Activated naive CD4-positive, alpha-beta T cell treated with Interleukin-2 at 50 U/mL for 16 hours (primary cell): ENCODE results near the gene HCFC1.

Experiments used
- DNase-seq: peaks from one replicate; pipeline ENCODE4 v3.0.0-alpha.2; 2020

Gene HCFC1

DNA sequence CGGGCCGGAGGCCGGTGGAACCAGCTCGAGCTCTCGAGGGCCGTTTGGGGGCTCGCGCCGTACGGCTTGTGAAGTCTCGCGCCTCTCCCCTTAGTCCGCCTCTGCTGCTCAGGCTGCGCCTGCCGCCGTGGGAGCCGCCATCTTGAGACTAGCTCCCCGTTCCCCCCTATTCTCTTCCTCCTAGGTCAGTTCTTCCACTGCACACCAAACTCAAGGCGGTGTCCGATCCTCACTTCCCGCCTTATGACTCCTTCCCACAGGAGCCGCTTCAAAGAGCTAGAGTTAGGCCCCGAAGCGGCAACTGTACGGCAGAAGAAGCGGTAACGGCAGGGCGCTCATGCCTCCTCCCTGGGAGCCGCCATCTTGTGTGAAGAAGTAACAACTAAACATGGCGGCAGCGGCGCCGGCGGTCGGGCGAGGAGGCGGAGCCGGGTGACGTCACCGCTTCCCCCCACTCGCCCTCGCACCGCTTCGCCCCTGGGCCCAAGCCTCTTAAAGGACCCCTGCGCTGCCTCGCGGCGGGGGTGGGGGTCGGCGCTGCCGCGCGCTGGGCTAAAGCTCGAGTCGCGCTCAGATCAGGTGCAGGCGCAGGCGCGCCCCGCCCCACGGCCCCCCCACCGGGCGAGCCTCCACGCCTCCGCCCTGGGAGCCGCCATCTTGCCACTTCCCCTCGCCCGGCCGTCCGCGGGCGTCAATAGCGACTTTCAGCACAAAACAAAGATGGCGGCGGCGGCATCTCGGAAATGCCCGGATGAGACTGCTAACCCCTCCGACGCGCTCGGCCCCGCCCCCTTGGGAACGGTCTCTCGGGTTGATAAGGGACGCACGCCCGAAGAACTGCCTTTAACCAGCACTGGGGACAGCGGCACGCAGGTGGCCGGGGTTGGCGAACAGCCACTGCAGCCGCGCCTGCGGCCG is at the start of gene HCFC1:
Gene HCFC1 (minus strand): TSS at position 369 of the 918 bp plus-strand sequence. CDS start 978 bp downstream, outside the sequence.
- DNase-seq, result peak; percentile 90

DNA sequence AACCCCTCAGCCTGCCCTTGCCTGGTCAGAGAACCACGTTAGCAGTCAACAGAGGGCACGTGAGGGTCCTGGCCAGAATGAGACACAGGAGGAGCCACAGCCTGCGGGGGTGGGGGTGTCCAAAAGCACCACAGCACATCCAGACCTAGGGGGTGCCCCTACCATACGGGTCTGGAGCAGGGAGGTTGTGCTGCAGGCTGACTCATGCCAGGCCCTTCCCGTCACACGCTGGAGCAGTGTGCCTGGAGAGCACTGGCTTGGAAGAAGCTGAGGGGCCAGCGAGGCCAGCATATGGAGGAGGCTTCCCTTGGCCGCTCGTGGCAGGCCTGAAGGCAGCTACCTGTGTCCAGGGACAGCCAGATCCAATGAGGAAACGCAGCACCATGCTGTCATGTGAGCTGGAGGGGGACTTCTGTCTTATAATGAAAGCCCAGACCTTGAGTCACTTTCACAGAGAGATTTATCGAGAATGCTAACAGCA is 49.6 kb upstream of the HCFC1 start:
- DNase-seq, result peak; percentile 21

DNA sequence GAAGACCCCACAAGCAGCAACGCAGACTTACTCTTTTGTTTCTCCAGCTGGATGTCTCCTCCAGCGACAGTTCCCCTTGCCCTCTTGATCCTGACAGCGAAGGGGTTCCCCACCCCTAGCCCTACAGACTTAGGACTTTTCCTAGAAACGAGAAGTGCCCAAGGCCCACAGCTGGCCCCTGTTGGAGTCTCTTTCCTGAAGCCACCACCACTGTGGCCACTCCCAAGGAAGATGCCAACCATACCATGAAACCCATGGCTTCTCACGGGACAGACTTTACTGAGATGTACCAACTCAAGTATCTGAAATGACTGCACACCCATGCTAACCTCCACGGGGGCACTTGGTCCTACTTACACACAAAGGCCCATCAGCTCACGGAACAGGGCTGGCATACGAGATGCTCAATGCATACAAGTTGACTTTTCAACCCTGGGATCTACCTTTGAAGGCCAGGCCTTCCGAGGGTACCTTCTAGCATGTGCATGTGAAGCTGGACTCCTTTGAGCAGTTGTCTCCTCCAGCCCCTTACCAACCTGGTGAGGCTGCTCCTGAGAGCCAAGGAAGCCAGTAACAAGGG is 49.0 kb upstream of the HCFC1 start:
- no peak for DNase-seq

DNA sequence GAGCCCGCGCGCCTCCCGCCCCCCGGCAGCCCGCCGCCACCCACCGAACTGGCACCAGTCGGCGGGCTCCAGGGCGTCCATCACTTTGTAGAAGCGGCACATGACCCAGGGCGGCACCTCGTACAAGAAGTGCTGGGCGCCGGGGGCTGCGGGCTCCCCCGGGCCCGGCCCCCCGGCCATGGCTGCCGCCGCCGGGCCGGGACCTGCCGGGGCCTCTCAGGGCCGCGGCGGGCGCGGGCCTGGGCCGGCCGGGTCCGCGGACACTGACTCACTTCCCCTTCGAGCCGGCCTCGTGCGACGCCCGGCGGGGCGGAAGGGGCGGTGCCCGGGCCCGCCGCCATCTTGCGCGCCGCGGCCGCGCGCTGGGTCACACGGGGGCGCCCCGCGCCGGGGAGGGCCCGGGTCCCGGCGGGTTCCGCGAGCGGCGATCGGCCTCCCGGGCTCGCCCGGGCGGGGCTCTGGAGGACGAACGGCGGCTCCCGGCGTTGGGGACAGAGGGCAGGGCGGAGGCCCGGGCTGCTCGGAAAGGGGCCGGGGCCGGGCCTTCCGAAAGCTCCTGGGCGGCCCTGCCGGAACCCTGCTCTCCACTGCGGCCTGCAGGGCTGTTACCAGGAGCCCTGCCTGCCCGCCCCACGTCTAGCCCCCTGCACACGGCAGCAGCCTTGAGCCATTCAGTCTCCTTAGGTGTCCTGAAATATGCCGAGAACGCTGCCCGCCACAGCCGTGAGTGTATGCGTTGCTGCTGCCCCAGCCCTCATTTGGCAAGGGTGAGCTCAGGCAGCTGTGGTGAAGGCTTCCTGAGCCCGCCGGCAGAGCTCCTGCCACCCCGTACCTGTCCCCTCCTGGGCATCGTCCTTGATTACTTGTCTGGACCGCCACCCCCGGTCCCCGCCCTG is 48.3 kb upstream of the HCFC1 start, which contains the start of gene IRAK1:
Gene IRAK1 (minus strand): TSS at position 270 of the 896 bp plus-strand sequence. CDS start 90 bp downstream, at position 180.
- DNase-seq, result peak; percentile 59

DNA sequence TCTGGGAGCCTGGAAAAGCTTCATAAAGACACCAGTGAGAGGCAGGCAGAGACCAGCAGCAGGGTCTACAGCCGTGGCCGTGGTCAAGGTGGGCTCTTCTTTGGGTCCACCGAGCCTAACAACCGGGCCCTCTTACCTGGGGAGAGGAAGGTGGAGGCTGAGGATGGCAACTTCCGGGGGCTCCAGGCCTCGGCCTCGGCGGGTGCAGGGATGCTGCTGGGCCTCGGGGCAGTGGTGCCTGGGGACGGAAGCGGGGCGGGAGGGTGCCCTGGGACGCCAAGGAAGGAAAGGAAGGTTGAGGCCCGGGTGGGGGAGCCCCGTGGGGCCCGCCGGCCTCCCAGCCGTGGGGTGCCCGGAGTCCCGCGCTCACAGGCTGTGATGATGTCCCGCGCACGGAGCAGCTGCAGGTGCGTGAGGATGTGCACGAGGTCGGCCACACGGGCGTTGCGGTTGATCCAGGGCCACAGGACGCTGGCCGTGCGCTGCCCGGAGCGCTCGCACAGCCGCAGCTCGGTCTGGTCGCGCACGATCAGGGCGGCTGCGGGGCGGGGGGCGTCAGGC is 47.5 kb upstream of the HCFC1 start:
- peak; percentile 17 for DNase-seq

DNA sequence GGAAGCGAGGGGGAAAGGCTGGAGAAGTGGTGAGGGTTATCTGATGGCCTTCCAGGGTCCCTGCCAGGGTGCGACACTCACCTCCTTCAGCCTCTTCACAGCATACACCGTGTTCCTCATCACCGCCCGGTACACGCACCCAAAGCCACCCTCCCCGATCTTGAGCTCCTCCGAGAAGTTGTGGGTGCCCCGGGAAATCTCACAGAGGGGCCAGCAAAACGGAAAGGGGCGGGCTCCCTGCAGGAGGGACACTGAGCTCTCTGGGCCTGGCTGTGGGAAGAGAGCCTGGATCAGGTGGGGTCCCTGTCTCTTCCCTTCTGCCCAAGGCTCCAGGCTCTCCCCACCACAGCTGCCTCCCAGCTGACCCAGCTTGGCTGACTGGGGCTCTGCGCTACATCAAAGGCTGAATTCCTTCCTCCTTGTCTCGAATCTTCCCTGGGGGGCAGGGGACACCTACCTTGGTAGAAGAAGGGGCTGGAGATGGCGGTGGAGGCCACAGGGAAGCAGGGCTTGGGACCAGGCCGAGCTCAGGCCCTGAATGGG is 47.0 kb upstream of the HCFC1 start:
- DNase-seq, result peak; percentile 15

DNA sequence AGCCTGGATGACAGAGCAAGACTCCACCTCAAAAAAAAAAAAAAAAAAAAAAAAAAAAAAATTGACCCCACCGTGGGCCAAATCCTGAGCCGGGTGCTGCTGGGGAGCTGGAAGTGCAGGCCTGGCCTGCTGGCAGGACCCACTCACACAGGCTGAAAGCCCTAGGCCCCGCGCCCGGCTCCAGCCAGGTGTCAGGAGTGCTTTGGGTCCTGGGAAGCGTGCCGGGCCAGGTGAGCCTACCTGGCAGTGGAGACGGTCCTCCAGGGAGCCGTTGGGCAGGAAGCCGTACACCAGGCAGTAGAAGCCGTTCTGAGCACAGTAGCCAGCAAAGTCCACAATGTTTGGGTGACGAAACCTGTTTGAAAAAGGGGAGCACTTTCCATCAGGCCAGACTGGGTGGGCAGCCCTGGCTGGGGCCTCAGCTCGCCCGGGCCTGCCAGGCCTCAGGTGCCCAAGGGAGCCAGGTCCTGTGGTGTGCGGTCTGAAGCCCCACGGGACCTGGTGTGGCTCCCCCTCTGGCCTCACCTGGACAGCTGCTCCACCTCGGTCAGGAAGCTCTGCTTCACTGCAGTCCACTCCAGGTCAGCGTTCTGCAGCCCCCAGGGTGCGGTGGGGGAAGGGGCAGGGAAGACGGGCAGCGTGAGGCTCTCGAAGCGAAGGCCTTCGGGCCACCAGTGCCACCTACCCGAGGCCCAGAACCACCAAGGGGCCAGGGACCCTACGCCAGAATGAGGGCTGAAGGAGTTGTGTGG is 46.3 kb upstream of the HCFC1 start:
- DNase-seq, result no peak

DNA sequence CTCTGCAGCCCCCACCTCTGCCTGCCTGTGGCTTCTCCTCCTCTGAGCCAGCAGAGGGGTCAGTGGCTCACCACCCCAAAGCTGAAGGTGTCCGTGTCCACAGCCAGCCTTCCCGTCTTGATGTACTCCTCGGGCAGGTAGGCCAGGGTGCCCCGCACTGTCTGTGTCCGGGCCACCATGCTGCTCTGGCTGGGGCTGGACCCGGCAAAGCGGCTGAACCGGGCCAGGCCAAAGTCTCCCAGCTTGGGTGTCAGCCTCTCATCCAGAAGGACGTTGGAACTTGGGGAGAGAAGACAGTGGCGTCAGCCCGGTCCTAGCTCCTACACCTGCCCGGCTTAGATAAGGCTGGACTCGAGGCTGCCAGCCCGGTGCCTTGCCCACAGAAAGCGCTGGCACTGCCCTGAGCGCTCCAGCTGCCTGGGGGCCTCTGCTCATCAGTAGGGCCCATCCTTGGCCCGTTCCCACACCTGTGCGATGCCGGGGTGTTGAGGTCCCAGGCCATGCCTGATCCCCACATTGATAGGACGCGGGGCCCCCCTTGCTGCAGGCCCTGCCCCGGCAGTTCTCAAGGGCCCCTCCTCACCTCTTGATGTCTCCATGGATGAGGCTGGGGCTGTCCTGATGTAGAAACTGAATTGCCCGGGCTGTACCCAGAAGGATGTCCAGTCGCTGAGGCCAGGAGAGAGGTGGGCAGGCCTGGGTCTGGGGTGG is 44.9 kb upstream of the HCFC1 start:
- DNase-seq, result no peak

DNA sequence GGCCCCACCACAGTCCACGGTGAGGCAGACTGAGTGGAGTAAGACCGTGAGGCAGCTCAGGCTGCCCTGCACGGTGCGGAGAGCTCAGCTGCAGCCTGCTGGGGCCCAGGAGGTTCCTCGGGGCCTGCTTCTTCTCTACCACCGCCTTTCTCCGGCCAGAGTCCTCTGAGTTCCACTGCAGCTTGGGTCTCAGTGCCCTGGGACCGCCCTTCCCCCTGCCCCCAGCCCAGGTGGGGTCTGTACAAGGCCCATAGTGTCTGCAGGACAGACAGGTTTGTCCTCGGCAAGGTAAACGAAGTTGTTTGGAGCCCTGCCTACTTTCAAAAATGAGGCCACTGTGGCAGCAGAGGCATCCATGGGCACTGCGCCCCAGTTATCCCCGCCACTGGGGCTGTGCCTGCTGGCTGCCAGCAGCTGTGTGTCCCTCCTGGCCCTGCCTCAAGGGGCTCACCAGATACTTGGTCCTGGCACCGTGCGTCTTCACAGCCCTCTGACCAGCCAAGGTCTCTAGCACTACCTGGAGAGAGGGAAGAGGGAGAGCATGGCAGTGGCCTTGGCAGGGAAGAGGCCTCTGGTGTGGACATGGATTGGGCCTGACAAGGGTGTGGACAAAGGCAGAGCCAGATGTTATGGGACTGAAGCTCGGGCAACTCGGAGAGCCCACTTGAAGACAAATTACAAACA is 44.1 kb upstream of the HCFC1 start:
- DNase-seq, result no peak

DNA sequence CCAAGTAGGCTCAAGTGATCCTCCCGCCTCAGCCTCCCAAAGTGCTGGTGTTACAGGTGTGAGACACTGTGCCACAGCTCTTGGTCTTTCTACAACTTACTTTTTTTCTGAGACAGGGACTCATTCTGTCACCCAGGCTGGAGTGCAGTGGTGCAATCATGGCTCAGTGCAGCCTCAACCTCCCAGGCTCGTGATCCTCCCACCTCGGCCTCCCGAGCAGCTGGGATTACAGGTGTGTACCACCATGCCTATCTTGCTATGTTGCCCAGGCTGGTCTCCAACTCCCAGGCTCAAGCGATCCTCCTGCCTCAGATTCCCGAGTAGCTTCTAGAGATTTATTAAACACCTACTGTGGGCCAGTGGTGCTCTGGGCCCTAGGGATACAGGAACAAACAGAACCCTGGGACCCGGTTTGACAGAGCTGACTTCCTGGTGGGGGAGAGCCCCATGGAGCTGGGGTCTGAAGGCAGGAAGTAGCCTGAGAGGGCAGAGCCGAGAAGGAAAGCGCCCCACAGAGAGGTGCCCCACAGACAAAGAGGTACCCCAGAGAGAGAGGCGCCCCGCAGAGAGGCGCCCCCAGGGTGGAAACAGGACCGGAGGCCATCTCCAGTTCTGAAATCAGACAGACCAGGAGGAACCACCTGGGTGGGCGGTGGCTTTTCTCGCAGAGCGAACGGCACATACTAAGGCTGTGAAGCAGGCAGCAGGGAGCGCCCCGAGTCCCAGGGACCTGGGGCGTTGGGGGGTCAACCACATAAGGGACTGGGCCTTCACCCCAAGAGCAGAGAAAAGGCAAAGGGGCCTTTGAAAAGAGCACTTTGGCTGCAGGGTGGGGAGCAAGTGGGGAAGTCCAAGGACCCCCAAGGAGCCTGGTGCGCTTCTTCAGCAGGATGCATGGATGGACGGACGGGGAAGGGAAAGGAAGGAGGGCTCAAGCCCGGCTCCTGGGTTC is 43.1 kb upstream of the HCFC1 start:
- DNase-seq, result no peak

DNA sequence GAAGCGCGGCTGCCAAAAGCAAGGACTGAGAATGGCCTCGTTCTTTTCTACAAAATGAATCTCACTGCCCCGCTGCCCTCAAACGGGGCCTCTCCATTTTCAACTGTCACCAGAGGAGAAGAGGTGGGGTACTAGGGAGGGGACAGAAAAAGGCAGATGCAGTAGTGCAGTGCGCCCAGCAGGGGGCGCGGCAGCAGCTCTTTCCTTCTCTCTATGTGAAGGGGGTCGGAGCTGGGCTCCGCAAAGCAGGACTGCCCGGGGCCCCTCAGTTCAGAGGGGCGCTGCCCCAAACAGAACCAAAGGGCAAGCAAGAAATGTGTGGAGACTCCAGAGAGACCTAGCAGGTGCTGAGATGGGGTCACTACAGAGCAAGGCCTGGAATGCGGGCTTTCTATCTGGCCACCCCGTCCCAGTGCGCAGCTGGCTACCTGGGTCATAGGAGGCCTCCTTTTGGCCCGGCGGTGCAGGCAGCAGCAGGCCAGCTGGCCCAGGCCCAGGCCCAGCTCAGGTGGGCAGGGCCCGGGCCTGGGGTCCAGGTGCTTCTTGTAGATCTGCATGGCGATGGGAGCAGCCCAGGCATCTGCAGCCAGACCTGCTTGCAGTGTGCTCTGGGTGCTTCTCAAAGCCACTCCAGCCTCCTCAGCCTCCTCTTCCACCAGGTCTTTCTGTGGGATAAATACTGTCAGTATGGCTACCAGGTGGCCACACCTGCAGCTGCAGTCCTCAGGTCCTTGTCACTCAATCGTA is 42.2 kb upstream of the HCFC1 start:
- DNase-seq, result peak; percentile 49

DNA sequence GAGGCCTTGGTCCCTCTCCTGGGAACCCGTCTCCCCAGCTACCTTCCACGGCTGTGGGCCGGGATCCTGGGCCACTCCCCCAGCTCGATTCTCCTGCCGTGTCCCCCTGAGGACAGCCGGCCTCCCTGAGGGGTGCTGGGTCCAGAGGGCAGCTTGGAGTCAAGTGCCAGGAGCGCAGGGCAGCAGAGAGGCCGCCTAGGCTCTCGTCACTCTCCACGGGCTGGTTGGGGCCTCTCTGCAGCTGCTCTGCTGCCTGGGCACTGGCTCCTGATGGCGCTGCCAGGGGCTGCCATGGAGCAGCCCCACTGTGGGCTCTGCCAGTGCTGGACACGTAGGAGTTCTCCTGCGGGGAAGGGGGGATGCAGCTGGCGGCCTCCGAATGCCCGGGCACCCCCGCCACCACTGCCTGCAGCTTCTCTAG is 41.4 kb upstream of the HCFC1 start:
- DNase-seq, result no peak

DNA sequence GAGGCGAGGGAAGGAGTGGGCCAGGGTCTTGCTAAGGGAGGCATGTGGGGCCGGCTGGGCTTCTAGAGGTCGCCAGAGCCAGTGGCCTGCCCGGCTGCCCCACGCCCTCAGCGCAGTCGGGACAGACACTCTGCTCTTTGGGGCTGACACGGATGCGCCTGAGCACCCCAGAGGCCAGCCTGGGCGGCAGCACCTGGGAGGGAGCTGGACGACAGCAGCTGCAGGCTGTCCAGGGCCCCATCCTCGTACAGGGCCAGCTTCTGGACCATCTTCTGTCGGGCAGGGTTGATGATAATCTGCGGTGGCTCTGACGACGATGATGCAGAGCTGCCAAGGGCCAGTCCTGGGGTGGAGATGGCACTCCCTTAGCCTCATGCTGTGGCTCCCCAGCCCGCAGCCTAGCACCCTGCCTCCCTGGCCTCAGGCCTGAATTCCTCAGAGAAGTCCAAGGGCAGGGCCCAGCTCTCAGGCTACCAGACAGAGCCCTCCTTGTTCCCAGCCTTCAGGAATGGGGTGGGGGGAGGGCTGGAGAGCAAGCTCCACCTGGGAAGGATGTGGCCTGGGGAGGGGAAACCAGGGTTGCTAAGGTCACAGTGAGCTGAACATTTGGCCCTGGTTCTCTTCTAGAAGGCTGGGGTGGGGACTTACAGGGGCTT is 40.8 kb upstream of the HCFC1 start:
- DNase-seq, result no peak

DNA sequence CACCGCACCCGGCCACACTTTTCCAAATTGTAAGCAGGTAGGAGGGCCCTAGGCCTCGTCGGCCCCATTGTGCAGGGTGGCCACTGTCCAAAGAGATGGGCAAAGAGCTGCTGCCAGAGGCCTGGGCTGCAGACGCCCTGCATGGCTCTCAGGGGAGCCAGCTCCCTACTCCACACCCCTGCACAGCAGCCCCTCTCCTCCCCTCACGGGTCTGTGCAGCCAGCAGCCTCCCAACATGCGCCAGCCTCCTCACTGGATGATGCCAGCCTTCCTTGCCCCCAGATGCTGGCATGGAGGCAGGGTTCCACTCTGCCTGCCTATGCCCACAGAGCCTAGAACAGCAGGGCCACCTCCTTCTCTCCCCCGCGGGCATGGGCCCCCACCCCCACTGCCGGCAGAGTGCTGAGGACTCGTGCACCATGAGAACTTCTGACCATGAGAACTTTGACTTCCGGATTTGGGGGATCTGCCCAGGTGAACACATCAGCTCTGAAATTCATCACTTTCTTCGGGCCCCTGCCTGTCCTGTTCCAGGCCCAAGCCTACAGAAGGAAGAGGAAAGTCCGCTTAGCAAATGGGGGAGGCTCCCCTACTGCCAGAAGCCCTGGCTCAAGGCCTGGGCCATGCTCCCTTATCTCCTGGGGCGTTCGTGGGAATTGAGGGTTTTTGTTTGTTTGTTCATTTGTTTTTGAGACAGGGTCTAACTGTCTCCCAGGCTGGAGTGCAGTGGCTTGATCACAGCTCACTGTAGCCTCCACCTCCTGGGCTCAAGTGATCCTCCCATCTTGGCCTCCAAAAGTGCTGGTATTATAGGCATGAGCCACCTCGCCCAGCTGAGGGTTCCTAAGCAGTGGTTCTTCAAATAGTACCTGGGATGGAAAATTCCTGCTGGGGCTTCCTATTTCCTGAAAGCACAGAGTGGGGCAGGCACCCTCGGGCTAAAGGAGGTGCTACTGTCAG is 40.0 kb upstream of the HCFC1 start:
- no peak for DNase-seq

DNA sequence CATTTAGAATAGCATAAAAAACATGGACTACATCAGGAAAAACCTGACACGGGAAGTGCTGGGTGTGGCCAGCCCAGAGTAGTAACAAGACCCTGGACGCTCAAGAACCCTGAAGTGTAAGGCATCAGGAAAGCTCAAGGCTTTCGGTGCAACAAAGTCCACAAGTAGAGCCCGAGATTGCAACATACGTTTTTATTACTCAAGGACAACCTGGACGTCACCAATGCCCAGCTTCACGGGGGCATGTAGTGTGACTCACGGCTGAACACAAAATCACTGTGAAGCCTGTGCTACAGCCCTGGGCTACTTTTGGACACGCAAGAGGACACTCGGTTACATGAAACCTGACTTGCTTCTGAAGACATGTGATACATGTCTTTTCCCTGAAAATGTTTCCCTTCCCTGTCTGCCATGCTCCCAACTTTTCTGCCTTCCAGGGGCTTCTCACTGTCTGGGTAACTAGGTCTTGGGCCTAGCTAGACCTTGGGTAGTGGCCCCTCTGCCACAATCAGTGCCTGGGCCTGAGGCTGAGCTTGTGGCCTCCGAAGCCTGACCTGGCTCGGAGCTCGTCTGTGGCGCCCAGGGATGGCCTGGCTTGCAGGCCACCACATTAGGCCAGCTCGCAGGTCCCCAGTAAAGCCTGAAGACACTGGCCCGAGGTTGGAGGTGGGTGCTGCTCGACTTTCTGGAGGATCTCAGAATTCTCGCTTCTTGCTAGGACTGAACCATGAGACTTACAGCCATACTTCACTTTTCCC is 38.9 kb upstream of the HCFC1 start:
- no peak for DNase-seq

DNA sequence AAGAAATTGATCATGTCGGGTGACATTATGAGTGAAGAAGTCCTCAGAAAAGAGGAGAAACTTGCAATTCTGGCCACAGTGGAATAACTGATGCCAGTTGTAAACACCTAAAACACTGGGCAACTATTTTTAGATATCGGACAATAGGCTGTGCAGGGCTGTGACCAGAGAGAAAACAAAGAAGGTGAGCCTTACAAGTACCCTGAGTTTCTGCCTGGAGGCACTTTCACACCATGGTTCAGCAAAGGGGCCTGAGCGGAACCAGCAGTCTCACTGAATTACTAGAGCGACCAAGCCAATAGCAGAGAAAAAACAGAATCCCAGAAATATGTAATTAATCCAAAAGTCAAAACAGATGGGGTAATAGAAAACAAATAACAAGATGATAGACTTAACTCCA is 36.9 kb upstream of the HCFC1 start:
- DNase-seq, result no peak
